Measurements from ENCODE around the gene SLC29A3. TPM values are rescaled to one million over a fixed set of nuclear protein-coding genes. Genes with fewer than 3 reads are reported as not detected.

SLC29A3 gene
- total and polyA plus RNA-seq, 10 of the 15 experiments (the other 5 are each of a cell fraction or from before 2014, with no cell fraction given) = 1.5 to 4.0 (median 2.7) TPM

GRCh38 chr10:71371750-71372166, 52.7 kb downstream of the SLC29A3 start (continued):
- TF ChIP-seq RELB (IDR thresholded peaks at IDR 0.05; ENCODE audit: low read depth) (0 out of 2 replicates have a peak, but pooled peaks have one; percentile 36), GABPA (IDR thresholded peaks at IDR 0.05; ENCODE audit: low read depth) (no peak), TCF12 (IDR thresholded peaks at IDR 0.05; ENCODE audit: low read depth, low read length) (no peak), SP1 (IDR thresholded peaks at IDR 0.05; ENCODE audit: low read depth, low read length) (no peak), ESRRA (IDR thresholded peaks at IDR 0.05; ENCODE audit: low read length) (no peak), IKZF2 (IDR thresholded peaks at IDR 0.05) (peak; percentile 8 to 34; a peak in 2 of 4 replicates), ATF7 (IDR thresholded peaks at IDR 0.05; ENCODE audit: low read depth) (peak; percentile 32)

GRCh38 chr10:71372882-71373495, 53.9 kb downstream of the SLC29A3 start:
- WGBS (ENCODE audit: insufficient coverage, insufficient replicate concordance, low lambda C conversion rate, missing lambda C conversion rate) = 16% methylated on average over 10 of the region's 10 CpGs
- Histone ChIP-seq H3K9me3 (replicated peaks; ENCODE audit: control insufficient read depth, insufficient read depth, low read length) (no peaks in the 10 kb centered on the region), H2AFZ (ENCODE audit: control insufficient read depth, low read depth, low read length) (peak overlapping the region; percentile 59), H3K79me2 (ENCODE audit: control insufficient read depth, insufficient read depth, low read length) (no peaks in the 10 kb centered on the region), H3K4me3 (peak overlapping the region; percentile 2; the same call in 1 of the 2 replicates), H3K4me2 (ENCODE audit: control insufficient read depth, insufficient read depth) (peak overlapping the region; percentile 91), H3K36me3 (ENCODE audit: control insufficient read depth in 2 of 2, insufficient read depth in 2 of 2, low read length in 1 of 2) (no peaks in the 10 kb centered on the region), H3K9ac (ENCODE audit: control insufficient read depth, insufficient read depth, low read length) (peak overlapping the region; percentile 63), H3K27me3 (replicated peaks in 1 of 2; ENCODE audit: control insufficient read depth in 2 of 2, insufficient read depth in 2 of 2, low read length in 1 of 2) (no peaks in the 10 kb centered on the region), H3K4me1 (ENCODE audit: control insufficient read depth, insufficient read depth, low read length) (peaks cover 55% of the 10 kb centered on the region), H4K20me1 (ENCODE audit: control insufficient read depth, insufficient read depth) (no peaks in the 10 kb centered on the region), H3K27ac (ENCODE audit: control insufficient read depth, insufficient read depth) (peak overlapping the region; percentile 93)
- CTCF ChIA-PET = interaction anchor here (0.5 to 17.5 kb wide), 13 partner anchors 9 to 323 kb away, joined by 3 to 359 read pairs (median 5); partner anchors contain the start of gene SLC29A3
- ATAC-seq = peak; percentile 80
- SMC1A ChIA-PET (ENCODE audit: uncharacterized antibody, unreplicated experiment) = interaction anchor here (0.8 to 18.0 kb wide), 16 partner anchors 8 to 398 kb away, joined by 3 to 249 read pairs (median 5); partner anchors contain the start of gene SLC29A3
- DNase-seq (ENCODE audit: low read depth, low spot score) = peak; percentile 85
- peak; percentile 84 for FAIRE-seq
- POLR2A ChIA-PET = interaction anchor here (0.7 to 1.9 kb wide), 9 partner anchors 13 to 399 kb away, joined by 3 to 10 read pairs (median 3); partner anchors contain the start of gene SLC29A3
- RAD21 ChIA-PET (ENCODE audit: unreplicated experiment) = interaction anchor here (0.7 to 3.7 kb wide), 8 partner anchors 9 to 463 kb away, joined by 3 to 40 read pairs (median 4); partner anchors contain the start of gene SLC29A3
- intact Hi-C loops (cut with micrococcal nuclease; ENCODE audit: unreplicated experiment) (no loop called here), in situ Hi-C loops (cut with MboI) (no loop called here)
- BruUV-seq (replicated peaks) = no TSS peak
- no peak for TF ChIP-seq TCF3 (IDR thresholded peaks at IDR 0.05; ENCODE audit: borderline replicate concordance, insufficient read depth, low read depth, low read length)
- peak; percentile 79 for TF ChIP-seq SKIL (IDR thresholded peaks at IDR 0.05; ENCODE audit: low read depth, poor library complexity, severe bottlenecking)
- TF ChIP-seq KLF5 (IDR thresholded peaks at IDR 0.05; ENCODE audit: partially characterized antibody) = peak; percentile 34
- TF ChIP-seq RELA (IDR thresholded peaks at IDR 0.05; ENCODE audit: borderline replicate concordance, partially characterized antibody) = no peak
- no peak for TF ChIP-seq GABPA (IDR thresholded peaks at IDR 0.05; ENCODE audit: low read depth)
- TF ChIP-seq RBBP5 (conservative IDR thresholded peaks at IDR 0.05) = no peak
- TF ChIP-seq E4F1 (IDR thresholded peaks at IDR 0.05; ENCODE audit: borderline replicate concordance, partially characterized antibody) = no peak
- TF ChIP-seq ZBED1 (IDR thresholded peaks at IDR 0.05; ENCODE audit: borderline replicate concordance) = peak; percentile 51; the same call in 1 of the 2 replicates
- peak; percentile 84 for TF ChIP-seq SMARCA5 (IDR thresholded peaks at IDR 0.05)
- TF ChIP-seq BACH1 (IDR thresholded peaks at IDR 0.05; ENCODE audit: borderline replicate concordance) = peak; percentile 92; the same call in 1 of the 2 replicates

All from GM12878 (cell line).